ENCODE data around the gene XRCC2. TPM values are rescaled to one million over a fixed set of nuclear protein-coding genes. Genes with fewer than 3 reads are reported as not detected.

The XRCC2 gene
- total and polyA plus RNA-seq, 2 of the 8 experiments (the other 6 are each of a cell fraction or from before 2014, with no cell fraction given): 14.6 to 34.0 TPM

GRCh38 chr7:152704796-152705384 lies 28.9 kb upstream of the XRCC2 start (continued):
- TF ChIP-seq ATF3 (IDR thresholded peaks at IDR 0.05; ENCODE audit: insufficient read depth, low read depth, low read length) (no peak), USF2 (IDR thresholded peaks at IDR 0.05; ENCODE audit: low read length) (no peak), SP2 (IDR thresholded peaks at IDR 0.05; ENCODE audit: low read length) (no peak), CTBP2 (IDR thresholded peaks at IDR 0.05; ENCODE audit: borderline replicate concordance, insufficient read depth, insufficient read length, low read length) (no peak), SRF (IDR thresholded peaks at IDR 0.05; ENCODE audit: low read depth, low read length) (no peak), JUND (IDR thresholded peaks at IDR 0.05; ENCODE audit: low read length) (no peak)

All from H1 (cell line).